Dedifferentiated amniotic fluid mesenchymal stem cell (primary cell): ENCODE data around the gene KRT3.
"Not testable (repeated sequence)": the region's sequence is repeated elsewhere in the genome, so short reads cannot be mapped to it uniquely, and the experiment has no call there.

ENCODE experiments used
- DNase-seq: peaks from one replicate; pipeline ENCODE4 v3.0.0-alpha.2; 2016; ENCODE audit errors: extremely low spot score

The KRT3 gene

GRCh38 chr12:52798003-52798670 lies 2.2 kb upstream of the KRT3 start:
- no peak for DNase-seq

DNA sequence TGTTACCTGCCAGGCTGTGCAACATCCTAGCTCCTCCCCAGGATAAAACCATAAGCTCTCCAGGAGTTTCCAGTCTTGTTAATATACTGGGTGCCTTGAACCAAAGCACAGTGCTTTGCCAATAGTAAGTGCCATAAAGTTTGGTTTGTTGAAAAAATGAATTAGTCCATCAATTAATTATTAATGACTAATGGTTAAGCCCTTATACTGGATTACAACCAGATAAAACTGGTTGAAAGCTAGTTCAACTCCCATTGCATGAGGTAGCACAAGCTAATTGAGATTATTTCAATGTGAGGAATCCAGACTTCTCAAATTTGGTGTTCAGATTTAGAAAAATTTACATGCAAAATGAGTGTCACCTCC lies 1.6 kb upstream of the KRT3 start:
- no peak for DNase-seq

DNA sequence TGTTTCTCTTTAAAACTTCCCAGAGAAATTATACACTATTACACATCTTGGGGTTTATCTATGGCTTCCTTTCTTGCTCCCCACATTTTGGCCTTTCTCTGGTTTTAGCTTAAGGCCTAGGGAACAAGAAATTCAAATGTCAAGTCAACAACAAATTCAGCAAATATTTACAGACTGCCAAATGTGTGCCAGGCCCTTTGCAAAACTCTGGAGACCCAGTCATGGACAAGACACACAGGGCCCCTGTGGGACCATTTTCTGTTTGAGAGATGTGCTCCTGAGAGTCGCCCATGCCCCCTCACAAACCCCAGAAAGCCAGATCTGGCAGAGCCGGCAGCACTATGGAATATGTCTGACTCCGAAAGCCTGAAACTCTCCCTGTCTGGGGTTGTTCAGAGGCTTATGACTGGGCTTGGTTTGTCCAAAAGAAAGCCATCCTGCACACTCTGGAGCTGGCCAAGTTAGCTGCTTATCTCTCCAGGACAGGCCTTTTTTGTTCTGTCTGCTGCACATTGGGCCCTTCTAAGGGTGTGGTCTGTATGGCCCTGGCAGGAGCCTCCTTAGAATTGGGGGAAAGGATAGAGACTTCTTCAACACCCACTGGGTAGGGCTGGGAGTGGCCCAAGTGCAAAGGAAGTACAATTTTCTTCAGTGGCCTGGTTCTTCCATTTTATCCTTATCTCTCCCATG lies 1.1 kb upstream of the KRT3 start:
- no peak for DNase-seq

GRCh38 chr12:52796429-52796794 lies 495 bp upstream of the KRT3 start:
- DNase-seq: no peak

DNA sequence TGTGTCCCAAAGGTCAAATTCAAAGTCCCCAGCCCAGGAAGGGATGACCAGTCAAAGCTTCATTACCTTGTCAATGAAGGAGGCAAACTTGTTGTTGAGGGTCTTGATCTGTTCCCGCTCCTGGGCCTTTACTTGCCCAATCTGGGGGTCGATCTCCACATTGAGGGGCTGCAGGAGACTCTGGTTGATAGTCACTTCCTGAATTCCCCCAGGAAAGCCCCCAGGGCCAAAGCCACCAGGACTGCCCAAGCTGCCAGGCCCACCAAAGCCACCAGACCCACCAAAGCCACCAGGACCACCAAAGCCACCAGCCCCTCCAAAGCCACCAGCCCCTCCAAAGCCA lies 614 bp downstream of the KRT3 start:
- not testable (repeated sequence) for DNase-seq

DNA sequence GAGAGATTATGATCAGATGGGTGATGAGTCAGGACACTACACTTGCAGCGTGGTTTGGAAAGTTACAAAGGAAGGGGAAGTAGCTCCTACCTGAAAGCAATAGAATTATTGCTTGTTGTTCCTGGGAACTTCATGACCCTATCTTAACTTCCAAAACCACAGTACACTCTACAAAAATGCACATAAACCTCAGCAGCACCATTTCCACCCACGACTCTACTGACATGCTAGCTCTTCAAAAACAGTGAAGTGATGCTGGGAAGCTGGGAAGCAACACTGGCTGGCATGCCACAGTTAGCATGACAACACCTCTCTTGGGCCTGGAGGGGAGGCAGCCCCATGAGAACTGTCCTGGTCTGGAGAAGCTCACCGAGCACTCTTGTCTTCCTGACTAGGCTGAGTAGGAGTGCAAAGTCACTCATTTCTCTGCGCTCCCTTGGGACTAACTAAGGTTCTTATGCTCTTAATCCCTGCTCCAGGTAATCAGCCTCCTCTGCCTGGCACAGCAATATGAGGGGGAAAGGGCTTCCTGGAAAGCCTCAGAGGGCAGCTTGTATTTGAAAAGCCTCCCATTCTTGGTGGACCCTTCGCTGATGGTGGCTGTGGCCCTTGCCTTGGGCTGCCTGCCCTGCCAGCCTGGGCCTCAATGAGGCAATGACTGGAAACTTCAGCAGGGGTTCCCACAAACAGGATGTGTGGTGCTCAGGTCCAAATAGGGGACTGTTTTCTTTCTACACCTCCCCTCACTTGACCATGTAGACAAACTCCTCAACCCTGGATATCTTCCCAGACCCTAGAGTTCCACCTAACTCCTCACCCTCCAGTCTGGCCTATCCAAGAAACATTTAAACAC lies 1.2 kb downstream of the KRT3 start:
- no peak for DNase-seq

- no peak for DNase-seq
Observed at GRCh38 chr12:52792185-52793029, 3.5 kb downstream of the KRT3 start.

DNA sequence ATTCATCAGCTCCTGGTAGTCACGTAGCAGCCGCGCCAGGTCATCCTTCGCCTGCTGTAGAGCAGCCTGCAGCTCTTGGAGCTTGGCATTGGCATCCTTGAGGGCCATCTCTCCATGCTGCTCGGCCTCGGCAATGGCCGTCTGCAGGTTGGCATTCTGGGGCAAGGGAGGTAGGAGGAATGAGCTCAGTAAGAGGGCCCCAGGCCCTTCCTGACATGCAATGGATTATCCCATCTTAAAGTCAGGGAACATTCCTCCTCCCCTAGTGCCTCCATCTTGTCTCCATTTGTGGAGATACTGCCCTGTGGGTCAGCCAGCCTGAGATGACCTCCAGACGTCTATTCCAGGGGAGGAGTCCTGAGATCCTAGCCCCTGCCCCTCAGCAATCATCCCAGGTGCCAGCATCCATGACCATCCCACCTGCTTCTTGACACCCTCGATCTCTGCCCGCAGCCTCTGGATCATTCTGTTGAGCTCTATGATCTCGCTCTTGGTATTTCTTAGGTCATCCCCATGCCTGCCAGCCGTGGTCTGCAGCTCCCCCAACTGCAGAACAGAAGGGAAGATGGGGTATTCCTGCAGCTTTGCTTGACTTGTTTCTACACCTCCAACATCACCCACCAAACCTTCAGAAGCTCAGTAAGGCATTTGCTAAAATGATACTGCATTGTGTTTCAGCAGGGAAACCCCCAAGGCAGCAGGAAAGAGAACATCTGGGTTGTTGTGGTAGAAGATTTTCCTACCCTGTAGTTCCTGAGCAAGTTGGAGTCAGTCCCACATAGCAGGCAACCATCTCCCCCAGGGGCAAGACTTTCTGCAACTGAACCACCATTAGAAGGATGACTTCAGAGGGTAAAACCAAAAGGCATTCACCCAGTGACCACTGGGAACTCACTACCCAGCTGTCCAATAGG lies 4.4 kb downstream of the KRT3 start:
- no peak for DNase-seq

- no peak for DNase-seq
Observed at GRCh38 chr12:52790427-52791270, 5.3 kb downstream of the KRT3 start.

- no peak for DNase-seq
Observed at GRCh38 chr12:52789637-52790426, 6.1 kb downstream of the KRT3 start.

- no peak for DNase-seq
Observed at GRCh38 chr12:52788876-52789636, 6.9 kb downstream of the KRT3 start.

DNA sequence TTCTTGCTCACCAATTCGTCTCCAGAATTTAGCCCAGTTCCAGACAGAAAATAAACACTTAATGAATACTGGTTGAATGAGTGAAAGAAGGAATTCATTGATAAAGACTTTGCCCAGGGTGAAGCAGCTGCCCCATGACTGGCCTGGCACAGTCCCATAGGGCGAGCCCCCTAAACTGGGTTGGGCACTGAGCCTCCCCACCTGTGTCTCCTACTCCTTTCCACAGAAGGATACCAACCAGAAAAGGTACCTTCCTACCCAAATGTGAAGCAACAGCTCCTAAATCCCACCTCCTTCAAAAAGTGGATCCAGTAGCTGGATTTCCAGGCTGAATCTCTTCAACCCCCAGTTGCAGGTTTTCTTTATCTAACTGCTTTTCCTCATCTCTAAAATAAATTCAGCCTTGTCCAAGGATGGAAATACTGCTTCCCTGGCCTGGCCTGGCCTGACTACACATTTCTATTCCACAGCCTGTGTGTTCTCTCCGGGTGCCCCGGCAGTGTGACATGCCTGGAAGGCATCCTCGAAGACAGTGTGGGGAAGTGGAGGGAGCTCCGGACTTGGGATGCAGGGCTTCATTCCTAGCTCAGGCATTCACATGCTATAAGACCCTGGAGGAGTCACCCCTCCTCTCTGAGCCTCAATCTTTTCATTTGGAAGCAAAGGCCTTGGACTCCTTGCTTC lies 7.6 kb downstream of the KRT3 start:
- DNase-seq: no peak

GRCh38 chr12:52787324-52788191 lies 8.4 kb downstream of the KRT3 start:
- no peak for DNase-seq

DNA sequence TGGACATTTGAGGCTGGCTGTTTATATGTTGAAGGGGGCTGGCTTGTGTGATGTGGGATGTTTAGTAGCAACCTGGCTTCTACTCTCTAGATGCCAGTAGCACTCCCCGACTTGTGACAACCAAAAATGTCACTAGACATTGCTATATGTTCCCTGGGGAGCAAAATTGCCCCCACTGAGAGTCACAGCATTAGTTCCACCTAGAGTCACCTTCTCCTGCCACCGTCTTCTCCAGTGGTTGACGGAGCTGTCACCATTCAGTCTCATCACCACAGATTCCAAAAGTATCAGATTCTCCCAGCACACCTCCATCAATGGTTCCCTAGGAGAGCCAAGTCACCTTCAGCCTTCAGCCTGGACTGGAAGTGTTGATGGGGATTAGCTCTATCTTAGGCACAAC lies 11.0 kb downstream of the KRT3 start:
- DNase-seq: no peak

GRCh38 chr12:52783563-52784316 lies 12.2 kb downstream of the KRT3 start:
- DNase-seq: no peak

DNA sequence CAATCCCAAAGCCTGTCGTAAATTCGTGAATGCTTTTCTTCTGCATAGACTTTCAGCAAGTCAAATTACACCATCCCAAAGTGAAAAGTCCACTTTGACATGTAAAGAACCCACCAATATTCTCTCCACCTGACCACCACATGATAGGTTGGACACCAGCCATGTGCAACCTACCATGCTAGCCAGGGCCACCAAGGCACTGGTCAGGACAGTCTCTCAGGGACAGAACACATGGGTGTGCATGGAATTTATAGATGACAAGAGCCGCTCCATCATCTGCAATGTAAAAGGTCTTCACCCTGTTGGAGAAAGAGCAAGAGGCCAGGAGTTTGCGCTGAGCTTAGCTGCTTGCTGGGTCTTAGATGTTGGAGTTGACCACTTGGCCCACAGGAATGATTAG lies 13.4 kb downstream of the KRT3 start:
- no peak for DNase-seq
